Measurements from ENCODE around the gene PPFIA3.

The PPFIA3 gene

GRCh38 chr19:49132974-49133609 lies 13.7 kb downstream of the PPFIA3 start:
- H3K27me3 ChIP-seq (replicated peaks; ENCODE audit: control insufficient read depth, insufficient read depth, low read length) = no peaks in the 10 kb centered on the region
- TF ChIP-seq CTCF (IDR thresholded peaks at IDR 0.05; ENCODE audit: insufficient read depth, low read length, poor library complexity, severe bottlenecking) = no peak
- no peak for DNase-seq (ENCODE audit: extremely low read depth, insufficient read length)
- no peak overlapping the region for H3K4me3 ChIP-seq (replicated peaks; ENCODE audit: low read depth, low read length)
- no peaks in the 10 kb centered on the region for H3K36me3 ChIP-seq (ENCODE audit: control insufficient read depth, insufficient read depth, low read length)

- Histone ChIP-seq H3K27me3 (replicated peaks; ENCODE audit: control insufficient read depth, insufficient read depth, low read length) (no peaks in the 10 kb centered on the region), H3K4me3 (replicated peaks; ENCODE audit: low read depth, low read length) (no peak overlapping the region), H3K36me3 (ENCODE audit: control insufficient read depth, insufficient read depth, low read length) (no peaks in the 10 kb centered on the region)
- DNase-seq (ENCODE audit: extremely low read depth, insufficient read length) = no peak
- no peak for TF ChIP-seq CTCF (IDR thresholded peaks at IDR 0.05; ENCODE audit: insufficient read depth, low read length, poor library complexity, severe bottlenecking)
Observed at GRCh38 chr19:49133621-49134454, 14.5 kb downstream of the PPFIA3 start.

GRCh38 chr19:49135686-49136085 lies 16.3 kb downstream of the PPFIA3 start:
- no peak for TF ChIP-seq CTCF (IDR thresholded peaks at IDR 0.05; ENCODE audit: insufficient read depth, low read length, poor library complexity, severe bottlenecking)
- no peak for DNase-seq (ENCODE audit: extremely low read depth, insufficient read length)
- Histone ChIP-seq H3K4me3 (replicated peaks; ENCODE audit: low read depth, low read length) (no peak overlapping the region), H3K36me3 (ENCODE audit: control insufficient read depth, insufficient read depth, low read length) (no peaks in the 10 kb centered on the region), H3K27me3 (replicated peaks; ENCODE audit: control insufficient read depth, insufficient read depth, low read length) (no peaks in the 10 kb centered on the region)

GRCh38 chr19:49136771-49137171 lies 17.4 kb downstream of the PPFIA3 start:
- no peaks in the 10 kb centered on the region for H3K27me3 ChIP-seq (replicated peaks; ENCODE audit: control insufficient read depth, insufficient read depth, low read length)
- no peak for DNase-seq (ENCODE audit: extremely low read depth, insufficient read length)

GRCh38 chr19:49140951-49141350 lies 21.6 kb downstream of the PPFIA3 start:
- Histone ChIP-seq H3K36me3 (ENCODE audit: control insufficient read depth, insufficient read depth, low read length) (no peaks in the 10 kb centered on the region), H3K4me3 (replicated peaks; ENCODE audit: low read depth, low read length) (no peak overlapping the region), H3K27me3 (replicated peaks; ENCODE audit: control insufficient read depth, insufficient read depth, low read length) (no peaks in the 10 kb centered on the region; the same call in 1 of the 2 replicates)
- no peak for DNase-seq (ENCODE audit: extremely low read depth, insufficient read length)
- TF ChIP-seq CTCF (IDR thresholded peaks at IDR 0.05; ENCODE audit: insufficient read depth, low read length, poor library complexity, severe bottlenecking) = no peak

More at GRCh38 chr19:49136771-49137171, 17.4 kb downstream of the PPFIA3 start:
- no peak overlapping the region for H3K4me3 ChIP-seq (replicated peaks; ENCODE audit: low read depth, low read length)
- no peaks in the 10 kb centered on the region for H3K36me3 ChIP-seq (ENCODE audit: control insufficient read depth, insufficient read depth, low read length)
- no peak for TF ChIP-seq CTCF (IDR thresholded peaks at IDR 0.05; ENCODE audit: insufficient read depth, low read length, poor library complexity, severe bottlenecking)
